Measurements from ENCODE around the gene HS3ST4. TPM values are rescaled to one million over a fixed set of nuclear protein-coding genes. Genes with fewer than 3 reads are reported as not detected.

Gene HS3ST4
- total and polyA plus RNA-seq, 2 of the 8 experiments (the other 6 are each of a cell fraction or from before 2014, with no cell fraction given) = 1.9 to 3.3 TPM

GRCh38 chr16:25726430-25727098 lies 34.8 kb downstream of the HS3ST4 start (continued):
- no peak for TF ChIP-seq CTBP2 (IDR thresholded peaks at IDR 0.05; ENCODE audit: borderline replicate concordance, insufficient read depth, insufficient read length, low read length)
- TF ChIP-seq BRCA1 (IDR thresholded peaks at IDR 0.05; ENCODE audit: low read depth, low read length) = no peak
- TF ChIP-seq KDM4A (IDR thresholded peaks at IDR 0.05; ENCODE audit: low read depth, low read length, severe bottlenecking) = no peak
- no peak for TF ChIP-seq NRF1 (IDR thresholded peaks at IDR 0.05; ENCODE audit: low read depth, low read length)
- TF ChIP-seq BACH1 (IDR thresholded peaks at IDR 0.05; ENCODE audit: low read length) = no peak
- no peak for TF ChIP-seq HDAC6 (IDR thresholded peaks at IDR 0.05; ENCODE audit: low read depth, low read length)
- TF ChIP-seq USF2 (IDR thresholded peaks at IDR 0.05; ENCODE audit: low read length) = no peak
- TF ChIP-seq SIX5 (IDR thresholded peaks at IDR 0.05; ENCODE audit: low read depth, low read length) = no peak
